Gastrocnemius medialis (tissue), 4 donors: ENCODE results near the gene C10orf90. TPM values are rescaled to one million over a fixed set of nuclear protein-coding genes. Genes with fewer than 3 reads are reported as not detected.

Experiments
- ATAC-seq, 2 donors: fragments of 150-250 bp; one replicate each; pipeline ENCODE4 v1.9.1; 2016
- DNase-seq, 2 donors: peaks; one replicate each; pipeline ENCODE4 v3.0.0-alpha.2; 2019
- H3K27ac ChIP-seq, 4 donors: fragments of 200-600 bp; sonication (generic); 1 replicate in 1 of 4; 2 replicates in 3 of 4; pipeline ENCODE4 v1.5.1; 2016 to 2018; ENCODE audit warnings: mild to moderate bottlenecking in 2 of 4, moderate library complexity in 1 of 4
- H3K27me3 ChIP-seq, 3 donors: fragments of 200-600 bp; sonication (generic) in 2 of 3; 1 replicate in 1 of 3; 2 replicates in 2 of 3; pipeline versions ENCODE4 v1.5.1 to v1.6.0; 2016 to 2019; ENCODE audit warnings: mild to moderate bottlenecking in 1 of 3, moderate library complexity in 1 of 3
- H3K36me3 ChIP-seq, 2 donors: fragments of 200-600 bp; sonication (generic) in 1 of 2; one replicate each; pipeline ENCODE4 v1.5.1; 2017 to 2018
- H3K4me1 ChIP-seq, 2 donors: fragments of 200-600 bp; sonication (generic) in 1 of 2; one replicate each; pipeline ENCODE4 v1.5.1; 2016 to 2017; ENCODE audit warnings: mild to moderate bottlenecking in 2 of 2
- H3K4me3 ChIP-seq, 4 donors: fragments of 200-600 bp; sonication (generic) in 3 of 4; 1 replicate in 1 of 4; 2 replicates in 3 of 4; pipeline ENCODE4 v1.5.1; 2016 to 2019; ENCODE audit warnings: mild to moderate bottlenecking in 2 of 4
- H3K9me3 ChIP-seq, 3 donors: fragments of 200-600 bp; sonication (generic) in 2 of 3; 1 replicate in 1 of 3; 2 replicates in 2 of 3; pipeline ENCODE4 v1.5.1; 2016 to 2019
- POLR2A ChIP-seq, 2 donors: fragments of 450-650 bp; IDR thresholded peaks; one replicate each; pipeline ENCODE4 v1.6.1; 2017; ENCODE audit warnings: antibody characterized with exemption in 2 of 2, mild to moderate bottlenecking in 2 of 2, moderate library complexity in 2 of 2
- in situ Hi-C, 4 donors: fragments of 200-750 bp; cut with MboI; loops; one replicate each; pipeline versions ENCODE4 v1.15.0 to v1.8.0; 2017; ENCODE audit warnings: low sequenced_read_pairs in 4 of 4
- intact Hi-C: fragments of 100-400 bp; cut with DNase I; formaldehyde crosslinking; loops from one replicate; pipeline ENCODE4 v1.15.1; 2023; ENCODE audit warnings: low total_unique reads
- total RNA-seq, 4 donors: library from RNA; depleted of rRNA; stranded (reverse); fragments of >200 nt; gene quantifications; one replicate each; pipeline versions ENCODE4 v1.1.0 to v1.2.3, GENCODE V29; 2016
- TF ChIP-seq, protein P1 (sequence below), 5 experiments: fragments of 450-650 bp in 3 of 5; fragments of 200-600 bp in 2 of 5; sonication (generic) in 2 of 5; IDR thresholded peaks in 4 of 5; conservative IDR thresholded peaks in 1 of 5; 1 replicate in 4 of 5; 2 replicates in 1 of 5; pipeline ENCODE4 v1.5.1; 2016 to 2019; ENCODE audit warnings: antibody characterized with exemption in 5 of 5, mild to moderate bottlenecking in 3 of 5, moderate library complexity in 3 of 5

The C10orf90 gene
- total RNA-seq, 4 donors from 2014 or later = not detected

GRCh38 chr10:126497672-126498071, 172.8 kb downstream of the C10orf90 start:
- Histone ChIP-seq H3K9me3 (no peaks in the 10 kb centered on the region), H3K36me3 (no peaks in the 10 kb centered on the region), H3K27ac (no peak overlapping the region), H3K4me1 (no peaks in the 10 kb centered on the region), H3K27me3 (no peaks in the 10 kb centered on the region), H3K4me3 (no peak overlapping the region)
- in situ Hi-C loops = no loop called here
- TF ChIP-seq POLR2A (IDR thresholded peaks at IDR 0.05) = no peak
- TF ChIP-seq, protein P1, sequence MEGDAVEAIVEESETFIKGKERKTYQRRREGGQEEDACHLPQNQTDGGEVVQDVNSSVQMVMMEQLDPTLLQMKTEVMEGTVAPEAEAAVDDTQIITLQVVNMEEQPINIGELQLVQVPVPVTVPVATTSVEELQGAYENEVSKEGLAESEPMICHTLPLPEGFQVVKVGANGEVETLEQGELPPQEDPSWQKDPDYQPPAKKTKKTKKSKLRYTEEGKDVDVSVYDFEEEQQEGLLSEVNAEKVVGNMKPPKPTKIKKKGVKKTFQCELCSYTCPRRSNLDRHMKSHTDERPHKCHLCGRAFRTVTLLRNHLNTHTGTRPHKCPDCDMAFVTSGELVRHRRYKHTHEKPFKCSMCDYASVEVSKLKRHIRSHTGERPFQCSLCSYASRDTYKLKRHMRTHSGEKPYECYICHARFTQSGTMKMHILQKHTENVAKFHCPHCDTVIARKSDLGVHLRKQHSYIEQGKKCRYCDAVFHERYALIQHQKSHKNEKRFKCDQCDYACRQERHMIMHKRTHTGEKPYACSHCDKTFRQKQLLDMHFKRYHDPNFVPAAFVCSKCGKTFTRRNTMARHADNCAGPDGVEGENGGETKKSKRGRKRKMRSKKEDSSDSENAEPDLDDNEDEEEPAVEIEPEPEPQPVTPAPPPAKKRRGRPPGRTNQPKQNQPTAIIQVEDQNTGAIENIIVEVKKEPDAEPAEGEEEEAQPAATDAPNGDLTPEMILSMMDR (IDR thresholded peaks at IDR 0.05 in 4 of 5, conservative IDR thresholded peaks at IDR 0.05 in 1 of 5) = no peak
- no peak for DNase-seq
- intact Hi-C loops = no loop called here
- ATAC-seq = no peak

DNA sequence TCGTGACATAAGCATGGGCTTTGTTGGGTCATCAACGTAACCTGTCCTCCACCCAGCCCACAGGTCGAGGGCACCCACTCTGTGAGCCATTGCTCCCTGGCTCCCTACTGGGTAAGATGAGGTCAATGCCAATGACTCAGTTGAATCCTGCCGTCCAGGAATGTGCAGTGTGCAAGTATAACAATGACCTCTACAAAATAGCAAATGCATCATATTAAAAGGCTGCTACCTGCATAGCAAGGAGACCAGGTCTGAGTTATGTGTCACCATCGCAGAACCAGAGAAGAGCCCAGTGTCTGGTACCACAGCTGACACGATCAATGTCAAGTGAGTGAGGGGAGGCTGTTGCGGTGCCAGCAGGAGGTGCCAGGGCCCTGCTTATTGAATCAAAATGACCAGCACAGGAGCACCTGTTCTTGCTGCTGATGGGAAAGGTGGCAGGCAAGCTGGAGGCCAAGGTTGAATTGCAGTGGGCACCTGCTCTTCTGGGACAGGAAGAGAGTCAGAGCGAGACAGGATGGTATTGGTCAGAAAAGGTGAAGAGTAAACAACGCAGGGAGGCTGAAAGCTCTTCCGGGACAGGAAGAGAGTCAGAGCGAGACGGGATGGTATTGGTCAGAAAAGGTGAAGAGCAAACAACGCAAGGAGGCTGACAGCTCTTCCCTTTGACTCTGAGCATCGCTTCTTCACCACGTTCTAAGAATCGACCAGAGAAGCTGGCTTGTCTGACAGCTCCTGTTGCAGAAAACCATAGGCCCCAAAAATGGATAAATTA, 173.5 kb downstream of the C10orf90 start:
- in situ Hi-C loops (no loop called here), intact Hi-C loops (no loop called here)
- DNase-seq (no peak), ATAC-seq (no peak)
- H3K4me1 ChIP-seq = no peaks in the 10 kb centered on the region
- TF ChIP-seq, protein P1 (IDR thresholded peaks at IDR 0.05 in 4 of 5, conservative IDR thresholded peaks at IDR 0.05 in 1 of 5) = no peak
- no peak for TF ChIP-seq POLR2A (IDR thresholded peaks at IDR 0.05)
- H3K4me3 ChIP-seq = no peak overlapping the region
- H3K36me3 ChIP-seq = no peaks in the 10 kb centered on the region
- no peaks in the 10 kb centered on the region for H3K27me3 ChIP-seq
- no peak overlapping the region for H3K27ac ChIP-seq
- no peaks in the 10 kb centered on the region for H3K9me3 ChIP-seq

- in situ Hi-C loops (no loop called here), intact Hi-C loops (no loop called here)
- ATAC-seq (no peak), DNase-seq (no peak)
- H3K36me3 ChIP-seq = no peaks in the 10 kb centered on the region
- TF ChIP-seq, protein P1 (IDR thresholded peaks at IDR 0.05 in 4 of 5, conservative IDR thresholded peaks at IDR 0.05 in 1 of 5) = no peak
- TF ChIP-seq POLR2A (IDR thresholded peaks at IDR 0.05) = no peak
- H3K27me3 ChIP-seq = no peaks in the 10 kb centered on the region
- H3K4me3 ChIP-seq = no peak overlapping the region
- H3K4me1 ChIP-seq = no peaks in the 10 kb centered on the region
- H3K9me3 ChIP-seq = no peaks in the 10 kb centered on the region
- no peak overlapping the region for H3K27ac ChIP-seq
These were observed 179.0 kb downstream of the C10orf90 start for GRCh38 chr10:126491476-126491875.

DNA sequence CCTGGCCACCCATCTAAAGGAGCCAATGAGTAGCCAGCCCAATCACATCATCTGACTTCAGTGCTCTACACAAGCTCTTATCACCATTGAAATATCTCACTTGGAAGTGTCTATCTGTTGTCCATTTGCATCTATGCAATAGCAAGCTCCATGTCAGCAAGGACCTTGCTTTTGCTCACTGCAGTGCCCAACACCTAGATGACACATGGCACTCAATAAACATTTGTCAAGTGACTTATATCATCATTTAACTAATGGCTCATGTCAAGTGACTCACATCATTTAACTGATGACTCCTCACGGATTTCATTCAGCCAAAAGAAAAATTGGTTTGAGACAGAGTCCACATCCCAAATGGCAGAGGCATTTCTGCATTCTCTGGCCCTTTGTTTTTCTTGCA, 189.3 kb downstream of the C10orf90 start:
- Histone ChIP-seq H3K4me3 (no peak overlapping the region), H3K27ac (no peak overlapping the region), H3K36me3 (no peaks in the 10 kb centered on the region), H3K9me3 (no peaks in the 10 kb centered on the region), H3K27me3 (no peaks in the 10 kb centered on the region), H3K4me1 (no peaks in the 10 kb centered on the region)
- in situ Hi-C loops (no loop called here), intact Hi-C loops (no loop called here)
- TF ChIP-seq, protein P1 (IDR thresholded peaks at IDR 0.05 in 4 of 5, conservative IDR thresholded peaks at IDR 0.05 in 1 of 5) = no peak
- no peak for TF ChIP-seq POLR2A (IDR thresholded peaks at IDR 0.05)
- DNase-seq (no peak), ATAC-seq (no peak)

- DNase-seq (no peak), ATAC-seq (no peak)
- intact Hi-C loops (no loop called here), in situ Hi-C loops (no loop called here)
- H3K36me3 ChIP-seq = no peaks in the 10 kb centered on the region
- no peak overlapping the region for H3K27ac ChIP-seq
- H3K9me3 ChIP-seq = no peaks in the 10 kb centered on the region
- TF ChIP-seq, protein P1 (IDR thresholded peaks at IDR 0.05 in 4 of 5, conservative IDR thresholded peaks at IDR 0.05 in 1 of 5) = no peak
- TF ChIP-seq POLR2A (IDR thresholded peaks at IDR 0.05) = no peak
- no peaks in the 10 kb centered on the region for H3K27me3 ChIP-seq
- no peak overlapping the region for H3K4me3 ChIP-seq
- no peaks in the 10 kb centered on the region for H3K4me1 ChIP-seq
These were observed 189.8 kb downstream of the C10orf90 start for GRCh38 chr10:126480648-126481047.
